ENCODE measurements around the gene TP53I11.

TP53I11 gene

GRCh38 chr11:44966694-44967093 lies 16.0 kb upstream of the TP53I11 start:
- no peaks in the 10 kb centered on the region for H3K36me3 ChIP-seq (ENCODE audit: low read length)
- TF ChIP-seq, protein P1, sequence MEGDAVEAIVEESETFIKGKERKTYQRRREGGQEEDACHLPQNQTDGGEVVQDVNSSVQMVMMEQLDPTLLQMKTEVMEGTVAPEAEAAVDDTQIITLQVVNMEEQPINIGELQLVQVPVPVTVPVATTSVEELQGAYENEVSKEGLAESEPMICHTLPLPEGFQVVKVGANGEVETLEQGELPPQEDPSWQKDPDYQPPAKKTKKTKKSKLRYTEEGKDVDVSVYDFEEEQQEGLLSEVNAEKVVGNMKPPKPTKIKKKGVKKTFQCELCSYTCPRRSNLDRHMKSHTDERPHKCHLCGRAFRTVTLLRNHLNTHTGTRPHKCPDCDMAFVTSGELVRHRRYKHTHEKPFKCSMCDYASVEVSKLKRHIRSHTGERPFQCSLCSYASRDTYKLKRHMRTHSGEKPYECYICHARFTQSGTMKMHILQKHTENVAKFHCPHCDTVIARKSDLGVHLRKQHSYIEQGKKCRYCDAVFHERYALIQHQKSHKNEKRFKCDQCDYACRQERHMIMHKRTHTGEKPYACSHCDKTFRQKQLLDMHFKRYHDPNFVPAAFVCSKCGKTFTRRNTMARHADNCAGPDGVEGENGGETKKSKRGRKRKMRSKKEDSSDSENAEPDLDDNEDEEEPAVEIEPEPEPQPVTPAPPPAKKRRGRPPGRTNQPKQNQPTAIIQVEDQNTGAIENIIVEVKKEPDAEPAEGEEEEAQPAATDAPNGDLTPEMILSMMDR (IDR thresholded peaks at IDR 0.05; ENCODE audit: insufficient read depth, low read length, poor library complexity, severe bottlenecking), result no peak
- TF ChIP-seq EZH2phosphoT487 (conservative IDR thresholded peaks at IDR 0.05; ENCODE audit: low read length), result no peak
- no peak overlapping the region for H3K9ac ChIP-seq (ENCODE audit: low read length)
- H3K9me3 ChIP-seq (ENCODE audit: insufficient read depth, low read length), result no peaks in the 10 kb centered on the region
- H3K27me3 ChIP-seq (ENCODE audit: low read length), result no peaks in the 10 kb centered on the region
- no peak overlapping the region for H2AFZ ChIP-seq (ENCODE audit: low read depth, low read length, severe bottlenecking)
- no peaks in the 10 kb centered on the region for H4K20me1 ChIP-seq (ENCODE audit: low read depth, low read length)
- no peak overlapping the region for H3K27ac ChIP-seq (ENCODE audit: low read depth, low read length)
- no peaks in the 10 kb centered on the region for H3K9me2 ChIP-seq (replicated peaks; ENCODE audit: insufficient read depth, low read length)
- no peaks in the 10 kb centered on the region for H3F3A ChIP-seq (ENCODE audit: insufficient read depth)
- H3K4me3 ChIP-seq (ENCODE audit: insufficient read depth, low read length, poor library complexity, severe bottlenecking), result no peak overlapping the region
- no peaks in the 10 kb centered on the region for H3K79me2 ChIP-seq (ENCODE audit: insufficient read depth, low read length)
- H3K4me2 ChIP-seq (ENCODE audit: low read depth, low read length, poor library complexity, severe bottlenecking), result no peak overlapping the region

DNA sequence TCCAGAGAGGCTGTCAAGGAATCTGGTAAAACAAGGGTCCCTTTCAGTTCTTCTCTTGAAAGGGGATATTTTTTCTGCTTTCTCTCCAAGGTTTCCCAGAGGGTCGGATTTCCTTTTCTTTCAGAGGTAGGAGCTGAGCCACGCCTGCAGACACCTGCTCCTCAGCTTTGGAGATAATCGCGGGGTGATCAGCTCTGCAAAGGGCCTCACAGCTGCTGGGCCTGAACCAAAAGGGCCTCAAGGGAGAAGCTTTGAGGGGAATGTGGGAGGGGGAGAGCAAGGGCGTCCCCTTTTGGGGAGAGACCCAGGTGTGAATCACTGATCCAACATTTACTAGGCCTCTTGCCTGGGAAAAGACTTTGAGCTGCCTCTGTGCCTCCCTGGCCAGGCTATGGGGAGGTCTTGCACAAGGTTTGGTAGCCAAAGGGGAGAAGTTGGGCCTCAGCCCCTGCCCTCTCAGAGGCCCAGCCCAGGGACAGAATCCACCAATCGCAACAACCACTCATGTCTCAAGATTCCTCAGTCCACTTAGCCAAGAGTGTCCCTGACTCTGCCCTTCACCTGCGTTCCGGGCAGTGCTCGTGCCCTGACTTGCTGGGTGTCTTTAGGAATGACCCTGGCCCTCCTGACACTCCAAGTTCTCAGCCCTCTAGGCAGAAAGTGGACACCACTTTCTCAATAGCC lies 14.0 kb upstream of the TP53I11 start:
- H3K9ac ChIP-seq (ENCODE audit: low read length), result no peak overlapping the region

GRCh38 chr11:44963948-44964347 lies 13.3 kb upstream of the TP53I11 start:
- Histone ChIP-seq H3K4me2 (ENCODE audit: low read depth, low read length, poor library complexity, severe bottlenecking) (no peak overlapping the region), H3F3A (ENCODE audit: insufficient read depth) (no peaks in the 10 kb centered on the region)

More for the DNA sequence above, 14.0 kb upstream of the TP53I11 start:
- H3K4me3 ChIP-seq (ENCODE audit: insufficient read depth, low read length, poor library complexity, severe bottlenecking), result no peak overlapping the region
- no peak overlapping the region for H3K4me2 ChIP-seq (ENCODE audit: low read depth, low read length, poor library complexity, severe bottlenecking)
- no peaks in the 10 kb centered on the region for H3K9me2 ChIP-seq (replicated peaks; ENCODE audit: insufficient read depth, low read length)
- no peak overlapping the region for H2AFZ ChIP-seq (ENCODE audit: low read depth, low read length, severe bottlenecking)
- no peak overlapping the region for H3K27ac ChIP-seq (ENCODE audit: low read depth, low read length)
- no peaks in the 10 kb centered on the region for H4K20me1 ChIP-seq (ENCODE audit: low read depth, low read length)
- H3F3A ChIP-seq (ENCODE audit: insufficient read depth), result no peaks in the 10 kb centered on the region
- H3K27me3 ChIP-seq (ENCODE audit: low read length), result no peaks in the 10 kb centered on the region
- no peaks in the 10 kb centered on the region for H3K9me3 ChIP-seq (ENCODE audit: insufficient read depth, low read length)
- H3K79me2 ChIP-seq (ENCODE audit: insufficient read depth, low read length), result no peaks in the 10 kb centered on the region
- H3K36me3 ChIP-seq (ENCODE audit: low read length), result no peaks in the 10 kb centered on the region
- TF ChIP-seq, protein P1 (IDR thresholded peaks at IDR 0.05; ENCODE audit: insufficient read depth, low read length, poor library complexity, severe bottlenecking), result no peak
- no peak for TF ChIP-seq EZH2phosphoT487 (conservative IDR thresholded peaks at IDR 0.05; ENCODE audit: low read length)

More at GRCh38 chr11:44963948-44964347, 13.3 kb upstream of the TP53I11 start:
- Histone ChIP-seq H4K20me1 (ENCODE audit: low read depth, low read length) (no peaks in the 10 kb centered on the region), H3K9me3 (ENCODE audit: insufficient read depth, low read length) (no peaks in the 10 kb centered on the region), H3K9ac (ENCODE audit: low read length) (no peak overlapping the region), H2AFZ (ENCODE audit: low read depth, low read length, severe bottlenecking) (no peak overlapping the region), H3K9me2 (replicated peaks; ENCODE audit: insufficient read depth, low read length) (no peaks in the 10 kb centered on the region), H3K27me3 (ENCODE audit: low read length) (no peaks in the 10 kb centered on the region), H3K79me2 (ENCODE audit: insufficient read depth, low read length) (no peaks in the 10 kb centered on the region), H3K27ac (ENCODE audit: low read depth, low read length) (no peak overlapping the region), H3K36me3 (ENCODE audit: low read length) (no peaks in the 10 kb centered on the region), H3K4me3 (ENCODE audit: insufficient read depth, low read length, poor library complexity, severe bottlenecking) (no peak overlapping the region)
- TF ChIP-seq, protein P1 (IDR thresholded peaks at IDR 0.05; ENCODE audit: insufficient read depth, low read length, poor library complexity, severe bottlenecking), result no peak
- no peak for TF ChIP-seq EZH2phosphoT487 (conservative IDR thresholded peaks at IDR 0.05; ENCODE audit: low read length)
